ENCODE data around the gene PARK7.

PARK7 gene

DNA sequence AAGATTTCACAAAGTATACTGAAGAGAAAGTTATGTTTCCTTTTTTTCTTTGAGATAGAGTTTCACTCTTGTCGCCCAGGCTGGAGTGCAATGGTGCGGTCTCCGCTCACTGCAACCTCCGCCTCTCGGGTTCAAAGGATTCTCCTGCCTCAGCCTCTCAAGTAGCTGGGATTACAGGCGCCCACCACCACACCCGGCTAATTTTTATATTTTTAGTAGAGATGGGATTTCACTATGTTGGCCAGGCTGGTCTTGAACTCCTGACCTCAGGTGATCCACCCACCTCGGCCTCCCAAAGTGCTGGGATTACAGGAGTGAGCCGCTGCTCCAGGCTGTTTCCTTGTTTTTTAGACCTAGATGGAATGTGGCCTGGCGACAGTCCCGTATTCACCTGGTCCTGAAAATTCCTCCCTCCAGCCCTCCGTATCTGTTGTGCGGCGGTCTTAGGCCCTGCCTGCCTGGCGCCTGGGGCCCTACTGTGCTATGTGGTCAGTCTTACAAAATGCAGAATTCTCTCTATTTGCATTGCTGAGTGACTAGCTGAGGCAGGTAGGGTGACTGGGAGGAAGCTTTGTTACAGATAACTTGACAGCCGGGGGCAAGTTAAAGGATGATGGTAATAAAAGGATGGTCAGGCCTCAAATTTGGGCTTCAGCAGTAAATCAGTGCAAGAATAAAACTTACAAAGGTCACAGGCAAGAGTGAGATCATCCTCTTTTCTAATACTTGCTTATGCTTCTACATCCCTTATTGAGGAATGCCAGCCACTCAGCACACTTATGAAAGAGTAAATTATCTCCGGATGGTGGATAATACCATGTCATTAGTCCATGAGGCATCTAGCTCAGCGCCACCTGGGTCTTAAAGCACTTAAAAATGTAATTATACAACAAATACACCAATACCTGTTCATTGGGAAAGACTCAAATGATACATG, 30.3 kb downstream of the PARK7 start:
- TF ChIP-seq, protein P1, sequence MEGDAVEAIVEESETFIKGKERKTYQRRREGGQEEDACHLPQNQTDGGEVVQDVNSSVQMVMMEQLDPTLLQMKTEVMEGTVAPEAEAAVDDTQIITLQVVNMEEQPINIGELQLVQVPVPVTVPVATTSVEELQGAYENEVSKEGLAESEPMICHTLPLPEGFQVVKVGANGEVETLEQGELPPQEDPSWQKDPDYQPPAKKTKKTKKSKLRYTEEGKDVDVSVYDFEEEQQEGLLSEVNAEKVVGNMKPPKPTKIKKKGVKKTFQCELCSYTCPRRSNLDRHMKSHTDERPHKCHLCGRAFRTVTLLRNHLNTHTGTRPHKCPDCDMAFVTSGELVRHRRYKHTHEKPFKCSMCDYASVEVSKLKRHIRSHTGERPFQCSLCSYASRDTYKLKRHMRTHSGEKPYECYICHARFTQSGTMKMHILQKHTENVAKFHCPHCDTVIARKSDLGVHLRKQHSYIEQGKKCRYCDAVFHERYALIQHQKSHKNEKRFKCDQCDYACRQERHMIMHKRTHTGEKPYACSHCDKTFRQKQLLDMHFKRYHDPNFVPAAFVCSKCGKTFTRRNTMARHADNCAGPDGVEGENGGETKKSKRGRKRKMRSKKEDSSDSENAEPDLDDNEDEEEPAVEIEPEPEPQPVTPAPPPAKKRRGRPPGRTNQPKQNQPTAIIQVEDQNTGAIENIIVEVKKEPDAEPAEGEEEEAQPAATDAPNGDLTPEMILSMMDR (IDR thresholded peaks at IDR 0.05; ENCODE audit: insufficient read depth, low read depth, low read length, missing control alignments) = no peak
- no peak overlapping the region for H3K4me3 ChIP-seq (ENCODE audit: low read depth, low read length)
- DNase-seq (ENCODE audit: low read depth) = no peak

DNA sequence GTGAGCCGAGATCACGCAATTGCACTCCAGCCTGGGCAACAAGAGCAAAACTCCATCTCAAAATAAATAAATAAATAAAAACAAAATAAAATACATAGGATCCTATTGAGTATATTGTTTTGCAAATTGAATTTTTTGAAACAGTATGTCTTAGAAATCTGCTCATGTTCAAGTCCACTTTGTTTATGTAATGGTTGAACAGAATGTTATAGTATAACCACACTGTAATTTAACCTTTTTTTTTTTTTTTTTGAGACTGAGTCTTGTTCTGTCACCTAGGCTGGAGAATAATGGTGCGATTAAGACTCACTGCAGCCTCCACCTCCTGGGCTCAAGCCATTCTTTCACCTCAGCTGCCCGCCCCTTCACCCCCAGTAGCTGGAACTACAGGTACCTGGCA, 31.4 kb downstream of the PARK7 start:
- DNase-seq (ENCODE audit: low read depth) = no peak
- TF ChIP-seq, protein P1 (IDR thresholded peaks at IDR 0.05; ENCODE audit: insufficient read depth, low read depth, low read length, missing control alignments) = no peak
- H3K4me3 ChIP-seq (ENCODE audit: low read depth, low read length) = no peak overlapping the region

DNA sequence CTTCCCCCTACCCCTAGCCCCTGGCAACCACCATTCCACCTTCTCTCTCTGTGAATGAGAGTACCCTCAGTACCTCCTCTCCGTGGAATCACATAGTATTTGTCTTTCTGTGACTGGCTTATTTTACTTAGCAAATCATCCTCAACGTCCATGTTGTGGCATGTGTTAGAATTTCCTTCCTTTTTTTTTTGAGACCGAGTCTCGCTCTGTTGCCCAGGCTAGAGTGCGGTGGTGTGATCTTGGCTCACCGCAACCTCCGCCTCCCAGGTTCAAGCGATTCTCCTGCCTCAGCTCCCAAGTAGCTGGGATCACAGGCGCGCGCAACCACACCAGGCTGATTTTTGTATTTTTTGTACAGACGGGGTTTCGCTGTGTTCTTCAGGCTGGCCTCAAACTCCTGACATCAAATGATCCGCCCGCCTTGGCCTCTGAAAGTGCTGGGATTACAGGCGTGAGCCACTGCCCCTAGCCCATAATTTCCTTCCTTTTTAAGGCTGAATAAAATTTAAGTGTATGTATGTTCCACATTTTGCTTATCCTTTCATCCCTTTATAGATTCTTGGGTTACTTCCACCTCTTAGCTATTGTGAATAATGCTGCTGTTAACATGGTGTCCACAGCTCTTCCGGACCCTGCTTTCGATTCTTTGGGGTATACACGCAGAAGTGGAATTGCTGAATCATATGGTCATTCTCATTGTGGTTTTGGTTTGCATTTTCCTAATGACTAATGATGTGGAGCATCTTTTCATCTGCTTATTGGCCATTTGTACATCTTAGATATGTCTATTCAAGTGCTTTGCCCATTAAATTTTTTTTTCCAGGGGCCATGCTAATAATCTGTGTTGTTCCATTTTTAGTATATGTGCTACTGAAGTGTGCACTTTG, 32.3 kb downstream of the PARK7 start:
- peak; percentile 85 for DNase-seq (ENCODE audit: low read depth)

DNA sequence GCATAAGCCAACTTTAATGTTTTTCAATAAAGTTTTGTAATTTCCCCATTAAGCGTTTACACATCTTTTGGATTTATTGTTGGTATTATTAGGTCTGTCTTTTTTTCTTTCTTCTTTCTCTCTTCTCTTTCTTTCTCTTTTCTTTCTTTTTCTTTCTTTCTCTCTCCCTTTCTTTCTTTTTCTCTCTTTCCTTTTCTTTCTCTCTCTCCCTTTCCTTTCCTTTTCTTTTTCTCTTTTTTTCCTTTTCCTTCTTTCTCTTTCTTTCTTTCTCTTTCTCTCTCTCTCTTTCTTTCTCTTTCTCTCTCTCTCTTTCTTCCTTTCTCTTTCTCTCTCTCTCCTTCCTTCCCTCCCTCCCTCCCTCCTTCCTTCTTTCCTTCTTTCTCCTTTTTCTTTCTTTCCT, 33.3 kb downstream of the PARK7 start:
- TF ChIP-seq, protein P1 (IDR thresholded peaks at IDR 0.05; ENCODE audit: insufficient read depth, low read depth, low read length, missing control alignments) = no peak
- no peak overlapping the region for H3K4me3 ChIP-seq (ENCODE audit: low read depth, low read length)
- DNase-seq (ENCODE audit: low read depth) = no peak

More for the DNA sequence above, 32.3 kb downstream of the PARK7 start:
- TF ChIP-seq, protein P1 (IDR thresholded peaks at IDR 0.05; ENCODE audit: insufficient read depth, low read depth, low read length, missing control alignments) = no peak
- peak overlapping the region; percentile 33 for H3K4me3 ChIP-seq (ENCODE audit: low read depth, low read length)

DNA sequence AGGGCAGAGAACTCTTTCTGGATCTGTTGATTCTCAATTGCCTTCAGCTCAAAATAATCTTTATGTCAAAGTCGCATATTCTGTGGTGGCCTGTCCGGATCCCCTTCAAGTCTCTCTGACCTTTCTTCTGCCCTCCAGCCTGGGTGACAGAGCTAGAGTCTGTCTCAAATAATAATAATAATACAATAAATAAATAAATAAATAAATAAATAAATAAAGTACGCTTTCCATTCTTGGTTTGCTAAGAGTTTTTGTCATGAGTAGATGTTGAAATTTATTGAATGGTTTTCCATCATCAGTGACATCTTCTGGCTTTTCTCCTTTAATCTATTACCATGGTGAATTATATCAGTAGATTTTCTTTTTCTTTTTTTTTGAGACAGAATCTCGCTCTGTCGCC, 33.9 kb downstream of the PARK7 start:
- TF ChIP-seq, protein P1 (IDR thresholded peaks at IDR 0.05; ENCODE audit: insufficient read depth, low read depth, low read length, missing control alignments) = no peak
- H3K4me3 ChIP-seq (ENCODE audit: low read depth, low read length) = no peak overlapping the region
- DNase-seq (ENCODE audit: low read depth) = no peak

DNA sequence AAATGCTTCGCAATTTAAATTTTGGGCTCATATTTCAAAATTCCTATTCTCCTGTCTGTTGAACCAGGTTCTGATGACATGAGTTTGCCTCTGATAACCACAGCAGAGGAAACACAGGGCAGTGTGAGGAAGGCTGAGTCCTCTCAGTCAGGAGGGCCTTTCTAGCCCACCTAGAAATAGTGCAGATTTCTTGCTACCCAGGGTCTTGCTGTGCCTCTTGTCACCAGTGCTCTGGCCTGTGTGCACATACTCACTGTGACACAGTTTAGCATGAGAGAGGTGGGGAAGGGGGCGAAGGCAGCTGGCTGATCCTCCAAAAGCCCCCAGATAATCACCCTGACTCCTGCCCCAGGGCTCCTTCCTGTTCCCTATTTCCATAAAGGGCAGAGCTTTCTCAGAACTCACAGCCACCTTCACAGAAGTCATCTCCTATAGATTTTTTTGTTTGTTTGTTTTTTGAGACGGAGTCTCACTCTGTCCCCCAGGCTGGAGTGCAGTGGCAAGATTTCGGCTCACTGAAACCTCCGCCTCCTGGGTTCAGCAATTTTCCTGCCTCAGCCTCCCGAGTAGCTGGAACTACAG, 40.9 kb downstream of the PARK7 start:
- DNase-seq (ENCODE audit: low read depth) = no peak

More for the DNA sequence above, 40.9 kb downstream of the PARK7 start:
- TF ChIP-seq, protein P1 (IDR thresholded peaks at IDR 0.05; ENCODE audit: insufficient read depth, low read depth, low read length, missing control alignments) = no peak
- no peak overlapping the region for H3K4me3 ChIP-seq (ENCODE audit: low read depth, low read length)
